Measurements from ENCODE around the gene PKD1L1. TPM values are rescaled to one million over a fixed set of nuclear protein-coding genes. Genes with fewer than 3 reads are reported as not detected.
A peak's percentile ranks its signal among the peaks of the same experiment; 100 is the strongest.

Gene PKD1L1
- total and polyA plus RNA-seq, 3 donors from 2014 or later, result 4.0 to 4.8 (median 4.2) TPM

- intact Hi-C loops (cut with DNase I; ENCODE audit: low total_unique reads), result no loop called here
- Histone ChIP-seq H3K27me3 (no peaks in the 10 kb centered on the region), H3K9me3 (no peaks in the 10 kb centered on the region), H3K27ac (no peak overlapping the region), H3K4me3 (no peak overlapping the region), H3K36me3 (ENCODE audit: low read depth, missing control alignments) (no peaks in the 10 kb centered on the region), H3K4me1 (peaks cover 18% of the 10 kb centered on the region)
- DNase-seq, result peak; percentile 1
- no peak for TF ChIP-seq POLR2A (IDR thresholded peaks at IDR 0.05)
- TF ChIP-seq CTCF (IDR thresholded peaks at IDR 0.05), result no peak
- WGBS, 2 donors, result 50 to 52% methylated on average over 2 of the region's 2 CpGs
These were observed 63.6 kb downstream of the PKD1L1 start for GRCh38 chr7:47884675-47885074.

- Histone ChIP-seq H3K4me3 (no peak overlapping the region), H3K9me3 (no peaks in the 10 kb centered on the region), H3K27me3 (no peaks in the 10 kb centered on the region), H3K36me3 (ENCODE audit: low read depth, missing control alignments) (no peaks in the 10 kb centered on the region), H3K4me1 (peaks cover 10% of the 10 kb centered on the region), H3K27ac (no peak overlapping the region)
- TF ChIP-seq POLR2A (IDR thresholded peaks at IDR 0.05) (no peak), CTCF (IDR thresholded peaks at IDR 0.05) (no peak)
- intact Hi-C loops (cut with DNase I; ENCODE audit: low total_unique reads), result no loop called here
- 33 to 63% methylated on average over 3 of the region's 3 CpGs for WGBS, 2 donors
- peak; percentile 22 for DNase-seq
These were observed 65.6 kb downstream of the PKD1L1 start for GRCh38 chr7:47882635-47883034.

- no peak for TF ChIP-seq POLR2A (IDR thresholded peaks at IDR 0.05)
- TF ChIP-seq CTCF (IDR thresholded peaks at IDR 0.05), result no peak
- Histone ChIP-seq H3K4me1 (peaks cover 10% of the 10 kb centered on the region), H3K4me3 (no peak overlapping the region), H3K27me3 (no peaks in the 10 kb centered on the region), H3K27ac (no peak overlapping the region), H3K36me3 (ENCODE audit: low read depth, missing control alignments) (no peaks in the 10 kb centered on the region), H3K9me3 (no peaks in the 10 kb centered on the region)
- WGBS, 2 donors, result 78 to 92% methylated on average over 4 of the region's 4 CpGs
- intact Hi-C loops (cut with DNase I; ENCODE audit: low total_unique reads), result no loop called here
- no peak for DNase-seq
These were observed 67.0 kb downstream of the PKD1L1 start for GRCh38 chr7:47881256-47881655.

- no peaks in the 10 kb centered on the region for H3K27me3 ChIP-seq
- peak; percentile 19 for DNase-seq
- intact Hi-C loops (cut with DNase I; ENCODE audit: low total_unique reads), result no loop called here
These were observed 69.6 kb downstream of the PKD1L1 start for GRCh38 chr7:47878662-47879061.

More at GRCh38 chr7:47878662-47879061, 69.6 kb downstream of the PKD1L1 start:
- no peak for TF ChIP-seq CTCF (IDR thresholded peaks at IDR 0.05)
- peaks cover 10% of the 10 kb centered on the region for H3K4me1 ChIP-seq
- no peaks in the 10 kb centered on the region for H3K9me3 ChIP-seq
- 43 to 53% methylated on average over 4 of the region's 4 CpGs for WGBS, 2 donors
- H3K27ac ChIP-seq, result no peak overlapping the region
- no peaks in the 10 kb centered on the region for H3K36me3 ChIP-seq (ENCODE audit: low read depth, missing control alignments)
- H3K4me3 ChIP-seq, result no peak overlapping the region
